OCI-LY7 (cell line): ENCODE data around the gene MTHFD2.

ENCODE experiments used
- CTCF ChIP-seq: fragments of 200-600 bp; sonication (generic); conservative IDR thresholded peaks from 2 replicates; pipeline ENCODE4 v1.5.1; 2014; ENCODE audit warnings: mild to moderate bottlenecking, antibody characterized with exemption, low read length, moderate library complexity, mixed read lengths
- EZH2phosphoT487 ChIP-seq: fragments of 200-600 bp; sonication (generic); IDR thresholded peaks from 2 replicates; pipeline ENCODE4 v1.6.1; 2018; ENCODE audit warnings: low read depth, borderline replicate concordance, mild to moderate bottlenecking, mixed run types, antibody characterized with exemption, low read length, moderate library complexity, mixed read lengths

GRCh38 chr2:74238879-74239278 lies 40.5 kb downstream of the MTHFD2 start:
- TF ChIP-seq CTCF (no peak), EZH2phosphoT487 (no peak)
